Dermis blood vessel endothelial cell (primary cell): Measurements from ENCODE around the gene HCFC2. TPM values are rescaled to one million over a fixed set of nuclear protein-coding genes. Genes with fewer than 3 reads are reported as not detected.
A peak's percentile ranks its signal among the peaks of the same experiment; 100 is the strongest.

Experiments used
- DNase-seq: peaks from one replicate; pipeline ENCODE4 v3.0.0; 2010
- total RNA-seq: library from RNA; depleted of rRNA; stranded (reverse); fragments of >200 nt; gene quantifications from 2 replicates; pipeline ENCODE4 v1.2.3, GENCODE V29; 2014

HCFC2 gene
- total RNA-seq, 1 donor from 2014 or later: 28.6 TPM

DNA sequence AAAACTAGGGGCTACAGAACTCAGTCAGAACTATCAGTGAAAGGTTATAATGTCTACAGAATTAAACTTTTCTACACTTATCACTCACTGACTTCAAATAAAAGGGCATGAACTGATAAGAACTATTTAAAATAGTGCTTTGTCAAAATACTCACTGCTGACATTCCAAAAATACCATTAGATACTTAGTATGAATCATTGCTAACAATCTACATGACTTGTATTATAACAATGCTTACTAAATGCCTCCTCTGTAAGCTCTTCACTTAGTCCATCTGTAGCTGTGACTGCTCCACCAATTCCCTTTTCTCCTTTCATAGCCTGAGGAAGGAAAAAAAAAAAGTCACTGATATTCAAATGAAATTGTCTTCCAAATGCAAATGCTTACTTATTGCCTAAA lies 56.7 kb downstream of the HCFC2 start:
- DNase-seq: peak; percentile 55

GRCh38 chr12:104122298-104122697 lies 58.0 kb downstream of the HCFC2 start:
- DNase-seq: no peak

GRCh38 chr12:104126548-104126947 lies 62.2 kb downstream of the HCFC2 start:
- no peak for DNase-seq

DNA sequence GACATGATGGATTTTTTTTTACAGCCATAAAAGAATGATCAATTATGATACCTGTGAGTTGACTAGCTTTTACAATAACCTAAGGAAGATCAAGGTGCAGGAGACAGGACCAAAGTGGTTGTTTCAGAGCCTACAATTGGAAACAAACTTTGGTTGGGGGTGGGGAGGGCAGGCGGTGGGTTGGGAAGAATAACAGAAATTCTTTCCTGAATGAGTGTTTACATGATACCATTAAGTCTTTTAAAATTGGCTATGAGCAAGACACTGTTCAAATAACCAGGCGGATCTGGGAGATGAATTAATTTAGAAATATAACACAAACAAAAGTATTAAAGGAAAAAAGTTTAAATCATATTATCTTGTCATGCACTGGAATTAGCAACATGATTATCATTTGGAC lies 66.4 kb downstream of the HCFC2 start:
- no peak for DNase-seq

DNA sequence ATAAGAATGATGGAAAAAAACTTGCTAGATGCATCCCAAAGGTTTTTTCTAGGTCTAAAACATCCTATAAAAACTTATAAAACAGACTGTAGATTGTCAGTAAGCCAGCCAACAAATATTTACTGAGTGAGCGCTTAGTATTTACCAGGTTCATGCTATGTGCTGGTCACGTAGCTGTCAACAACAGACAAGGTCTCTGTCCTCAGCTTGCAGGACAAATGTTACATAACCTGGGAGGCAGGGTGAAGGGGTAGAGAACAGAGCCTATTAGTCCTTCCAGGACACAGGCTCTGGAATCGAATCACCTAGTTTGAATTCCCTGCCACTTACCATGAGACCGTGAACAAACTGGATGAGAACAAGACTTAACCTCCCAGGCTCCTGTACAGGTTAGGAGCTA lies 67.3 kb downstream of the HCFC2 start:
- DNase-seq: no peak

DNA sequence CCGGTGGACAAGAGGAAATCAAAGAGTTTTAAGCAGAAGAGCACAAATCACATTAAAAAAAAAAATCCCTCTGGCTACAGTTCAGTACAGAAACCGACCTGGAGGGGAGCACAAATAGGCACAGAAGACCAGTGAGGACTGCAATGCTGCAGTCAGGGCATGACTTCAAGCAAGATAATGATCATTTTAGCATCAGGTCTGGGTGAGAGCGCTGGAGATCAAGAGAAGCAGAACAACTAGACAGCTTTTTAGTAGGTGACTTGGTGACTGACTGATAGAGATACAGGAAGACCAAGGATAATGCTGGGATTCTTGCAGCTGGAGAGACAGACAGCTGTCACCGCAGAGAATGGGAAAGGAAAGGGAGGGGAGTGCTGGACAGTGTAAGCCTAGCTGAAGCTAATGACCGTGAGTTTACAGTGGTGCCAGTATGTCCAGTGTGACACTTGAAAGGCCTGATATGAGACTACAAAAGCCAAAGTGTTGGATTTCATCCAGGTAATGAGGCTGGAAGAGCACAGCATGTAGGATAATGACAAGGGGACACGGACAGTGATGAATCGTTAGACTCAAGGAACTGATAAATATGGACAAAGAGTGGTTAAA lies 68.1 kb downstream of the HCFC2 start:
- no peak for DNase-seq

DNA sequence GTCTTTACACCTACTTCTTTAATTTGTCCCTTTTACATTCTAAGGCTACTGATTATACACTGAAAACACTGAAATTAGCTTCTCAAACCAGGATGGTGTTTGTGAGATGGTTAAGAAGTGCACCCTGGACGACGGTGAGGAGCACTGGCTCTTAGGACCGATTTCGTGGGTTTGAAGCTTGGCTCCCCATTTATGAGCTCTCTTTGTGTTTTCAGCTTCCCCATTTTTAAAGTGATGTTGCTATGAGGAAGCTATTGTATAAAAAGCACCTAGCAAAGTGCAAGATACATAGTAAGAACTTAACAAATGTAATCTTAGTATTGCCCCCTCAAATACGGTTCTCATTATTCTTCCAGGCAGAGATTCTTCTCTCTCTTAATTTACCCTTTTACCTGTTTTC lies 69.0 kb downstream of the HCFC2 start:
- DNase-seq: no peak

DNA sequence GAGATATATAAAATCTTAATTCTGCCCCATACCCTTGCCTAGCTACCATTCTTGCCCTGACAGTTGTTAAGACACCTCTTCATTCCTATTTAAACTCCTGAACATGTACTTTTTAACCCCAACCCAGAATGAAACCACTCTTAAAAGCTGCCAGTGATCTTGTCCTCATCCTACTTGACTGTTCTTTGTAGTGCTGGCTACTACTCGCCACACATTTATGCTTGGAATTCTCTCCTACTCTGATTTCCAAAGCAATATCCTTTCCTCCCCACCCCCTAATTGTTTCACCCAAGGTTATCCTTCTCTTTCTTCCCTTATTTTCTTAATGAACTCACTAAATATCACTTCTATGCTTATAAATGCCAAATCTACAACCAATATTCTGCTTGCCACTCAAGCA lies 69.5 kb downstream of the HCFC2 start:
- DNase-seq: no peak

- DNase-seq: no peak
Measured at GRCh38 chr12:104134882-104135281, 70.6 kb downstream of the HCFC2 start.

GRCh38 chr12:104136577-104136976 lies 72.2 kb downstream of the HCFC2 start:
- DNase-seq: peak; percentile 9

DNA sequence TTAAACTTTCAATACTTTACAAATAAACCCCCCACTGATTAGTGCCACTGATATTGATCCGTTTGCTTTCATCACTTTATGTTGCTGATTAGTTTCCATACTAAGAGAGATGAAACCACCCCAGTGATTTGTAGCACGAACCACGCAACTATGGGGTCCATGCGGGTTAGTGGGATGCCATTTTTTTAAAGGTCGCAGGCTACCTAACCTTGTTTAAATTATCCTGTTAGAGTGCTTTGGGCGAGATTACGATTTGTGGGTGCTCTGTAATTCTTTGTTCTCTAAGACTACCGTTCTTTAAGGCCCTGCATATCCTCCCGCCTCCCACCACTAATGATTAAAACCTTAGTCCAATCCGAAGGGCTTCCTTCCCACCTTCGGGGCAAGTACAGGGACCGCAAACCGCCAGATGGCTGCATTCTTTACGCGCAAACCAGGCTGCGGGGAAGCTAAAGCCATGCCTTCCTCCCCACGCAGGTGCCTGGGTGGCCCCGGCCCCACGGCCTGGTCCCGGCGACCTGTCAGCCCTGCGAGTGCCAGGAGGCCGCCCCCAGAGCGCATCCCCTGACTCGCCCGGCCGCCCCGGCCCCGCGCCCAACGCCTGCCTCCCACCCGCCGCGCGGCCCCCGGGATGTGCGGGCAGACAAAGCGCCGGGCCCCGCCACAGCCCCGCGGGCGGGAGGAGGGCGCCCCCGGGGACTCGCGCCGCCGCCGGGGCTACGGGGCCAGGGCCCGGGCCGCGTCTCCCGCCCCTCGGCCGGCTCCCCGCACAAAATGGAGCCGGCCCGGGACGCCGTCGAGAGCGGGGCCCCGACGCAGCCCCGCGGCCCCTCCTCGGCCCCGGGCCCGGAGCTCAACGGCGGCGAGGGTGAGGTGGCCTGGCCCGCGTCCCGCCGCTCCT lies 72.9 kb downstream of the HCFC2 start:
- DNase-seq: peak; percentile 59

GRCh38 chr12:104137902-104138796 lies 73.8 kb downstream of the HCFC2 start, which contains the start of gene NFYB:
NFYB (minus strand) TSS chr12:104138210; CDS start chr12:104135453, 2,757 bp downstream.
- DNase-seq: peak; percentile 98

GRCh38 chr12:104138797-104139152 lies 74.4 kb downstream of the HCFC2 start:
- DNase-seq: peak; percentile 6

DNA sequence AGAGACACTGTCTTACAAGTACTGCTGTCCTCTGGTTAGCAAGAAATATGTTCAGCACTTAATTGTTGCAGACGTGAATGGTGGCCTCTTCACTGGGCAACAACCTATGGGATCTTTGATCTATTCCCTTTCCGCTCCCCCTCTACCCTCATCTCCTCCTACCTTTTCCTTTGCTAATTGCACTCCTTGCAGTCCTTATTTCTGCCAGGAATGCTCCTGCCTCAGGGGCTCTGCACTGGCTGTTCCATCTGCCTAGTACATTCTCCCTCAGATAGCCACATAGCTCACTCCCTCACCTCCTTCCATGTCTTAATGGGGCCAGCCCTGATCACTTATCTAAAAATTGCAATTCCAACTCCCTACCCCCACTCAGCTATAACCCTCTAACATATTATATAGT lies 78.2 kb downstream of the HCFC2 start:
- no peak for DNase-seq

DNA sequence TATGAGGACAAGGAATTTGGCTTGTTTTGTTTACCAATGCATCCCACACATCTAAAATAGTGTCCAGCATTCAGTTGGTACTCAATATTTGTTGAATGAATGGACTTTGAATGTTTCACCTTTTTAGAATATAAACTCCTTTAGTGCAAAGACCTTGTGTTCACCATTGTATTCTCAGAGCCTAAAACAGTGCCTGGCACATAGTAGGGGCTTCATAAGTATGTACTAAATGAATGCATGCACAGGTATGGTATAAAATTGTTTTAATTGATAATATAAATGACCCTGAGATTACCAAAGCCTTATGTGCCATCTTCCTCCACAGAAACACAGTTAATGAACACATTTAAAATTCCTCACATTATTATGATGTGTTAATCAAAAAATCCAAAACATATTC lies 78.7 kb downstream of the HCFC2 start:
- DNase-seq: no peak

DNA sequence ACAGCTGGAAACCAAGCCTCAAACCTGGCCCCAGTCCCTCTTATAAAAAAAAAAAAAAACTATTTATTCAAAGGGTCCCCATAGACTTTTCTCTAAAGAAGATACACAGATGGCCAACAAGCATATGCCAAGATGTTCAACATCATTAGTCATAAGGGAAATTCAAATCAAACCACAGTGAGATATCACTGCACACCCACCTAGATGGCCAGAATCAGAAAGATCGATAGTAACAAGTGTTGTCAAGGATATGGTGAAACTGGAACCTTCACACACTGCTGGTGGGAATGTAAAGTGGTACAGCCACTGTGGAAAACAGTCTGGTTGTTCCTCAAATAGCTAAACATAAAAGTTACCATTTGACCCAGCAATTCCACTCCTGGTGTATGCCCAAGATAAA lies 79.6 kb downstream of the HCFC2 start:
- DNase-seq: no peak

DNA sequence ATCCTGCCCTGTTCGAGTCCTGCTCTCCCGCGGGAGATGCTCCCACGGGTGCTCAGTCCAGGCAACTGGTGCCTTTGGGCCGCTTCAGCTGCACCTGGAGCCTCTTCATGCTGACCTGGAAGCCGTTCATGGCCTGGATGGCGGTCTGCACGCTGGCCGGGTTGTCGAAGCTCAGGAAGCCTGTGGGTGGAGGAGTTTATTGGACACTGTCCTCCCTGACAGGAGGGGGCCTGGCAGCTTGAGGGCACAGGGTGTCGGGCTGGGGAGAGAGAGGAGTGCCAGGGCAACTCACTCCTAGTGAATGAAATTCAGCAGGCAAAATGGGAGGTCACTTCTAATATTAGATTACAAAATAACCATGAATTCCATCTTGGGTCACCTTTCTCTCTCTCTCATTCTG lies 83.0 kb downstream of the HCFC2 start:
- DNase-seq: no peak

GRCh38 chr12:104150416-104150815 lies 86.1 kb downstream of the HCFC2 start:
- no peak for DNase-seq

- no peak for DNase-seq
Measured at GRCh38 chr12:104152685-104153241, 88.4 kb downstream of the HCFC2 start.

DNA sequence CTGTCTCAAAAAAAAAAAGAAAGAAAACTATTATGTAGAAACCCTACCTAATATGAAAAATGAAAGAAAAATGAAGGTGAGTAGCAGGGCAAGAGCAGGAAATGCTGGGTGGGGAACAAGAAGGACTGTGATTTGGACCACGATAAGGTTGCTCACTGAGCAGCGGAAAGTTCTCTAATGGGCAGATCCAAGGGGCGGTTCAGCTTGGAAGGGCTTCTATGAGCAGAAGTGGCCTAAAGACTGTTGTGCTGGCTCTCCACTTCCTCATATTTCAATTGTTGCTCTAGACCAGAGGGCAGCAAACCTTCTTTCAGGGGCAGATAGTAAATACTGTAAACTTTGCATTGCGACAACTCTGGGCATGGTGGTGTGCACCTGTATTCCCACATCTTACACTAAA lies 90.0 kb downstream of the HCFC2 start:
- DNase-seq: no peak

DNA sequence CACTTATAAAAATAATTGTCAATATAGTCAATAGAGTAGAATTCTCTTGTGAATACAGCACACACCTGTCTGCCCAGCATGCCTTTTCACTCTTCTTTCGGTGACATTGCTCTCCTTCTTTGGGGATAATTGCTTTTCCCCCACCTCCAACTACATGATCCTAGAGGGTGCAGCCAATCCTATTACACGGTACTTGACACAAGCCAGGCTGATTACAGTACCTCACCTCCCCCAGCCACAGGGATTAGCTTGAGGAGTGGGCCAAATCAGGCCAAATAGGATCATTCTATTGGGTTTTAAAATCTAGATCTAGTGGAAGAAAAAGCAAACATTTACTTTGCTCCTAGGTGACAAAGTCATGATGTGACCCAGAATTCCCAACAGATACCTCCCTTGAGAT lies 90.5 kb downstream of the HCFC2 start:
- no peak for DNase-seq
